ENCODE results near the gene PPP2R2C.

The PPP2R2C gene

DNA sequence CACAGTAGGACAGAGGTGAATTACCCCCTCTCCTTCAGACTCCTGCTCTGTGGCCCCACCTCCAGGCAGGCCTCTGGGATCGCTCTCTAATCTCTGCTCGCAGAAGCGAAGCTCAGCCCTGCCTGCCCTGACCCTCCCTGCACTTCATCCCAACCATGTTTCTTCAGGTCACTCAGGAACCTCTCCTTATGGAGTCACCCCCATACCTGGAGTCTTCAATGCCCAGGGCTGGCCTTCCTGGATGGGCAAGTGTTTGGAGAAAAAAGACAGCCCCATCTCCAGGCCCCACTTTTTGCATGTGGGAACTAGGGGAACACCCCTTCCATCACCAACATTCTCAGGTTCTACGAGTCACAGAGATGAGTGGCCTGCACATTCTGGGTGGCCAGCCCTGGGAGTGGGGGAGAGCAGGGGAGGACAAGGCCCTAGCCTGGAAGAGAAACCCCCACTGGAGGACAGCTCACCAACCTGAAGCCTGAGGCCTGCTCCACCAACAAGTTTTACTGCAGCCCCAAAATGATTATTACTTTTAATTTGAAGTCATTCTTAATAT, 90.8 kb downstream of the PPP2R2C start:
- DNase-seq (ENCODE audit: extremely low spot score): no peak
- ChIA-PET CTCF (interaction anchor here (0.6 kb wide), 1 partner anchor 164 kb away, joined by 3 read pairs; no protein-coding TSS in a partner anchor), POLR2A (no interaction called here)
- TF ChIP-seq LEF1 (IDR thresholded peaks at IDR 0.05; ENCODE audit: borderline replicate concordance) (no peak), FOXK2 (IDR thresholded peaks at IDR 0.05) (no peak), ZNF384 (IDR thresholded peaks at IDR 0.05) (no peak), L3MBTL2 (conservative IDR thresholded peaks at IDR 0.05) (no peak), NFRKB (IDR thresholded peaks at IDR 0.05) (no peak), TARDBP (IDR thresholded peaks at IDR 0.05) (no peak), BHLHE40 (IDR thresholded peaks at IDR 0.05; ENCODE audit: borderline replicate concordance) (no peak), CTBP1 (IDR thresholded peaks at IDR 0.05; ENCODE audit: borderline replicate concordance) (no peak), FOXA1 (IDR thresholded peaks at IDR 0.05) (no peak), SP1 (IDR thresholded peaks at IDR 0.05) (no peak), SUZ12 (IDR thresholded peaks at IDR 0.05) (no peak), FOXM1 (IDR thresholded peaks at IDR 0.05; ENCODE audit: borderline replicate concordance) (no peak)
- TF ChIP-seq, protein P1, sequence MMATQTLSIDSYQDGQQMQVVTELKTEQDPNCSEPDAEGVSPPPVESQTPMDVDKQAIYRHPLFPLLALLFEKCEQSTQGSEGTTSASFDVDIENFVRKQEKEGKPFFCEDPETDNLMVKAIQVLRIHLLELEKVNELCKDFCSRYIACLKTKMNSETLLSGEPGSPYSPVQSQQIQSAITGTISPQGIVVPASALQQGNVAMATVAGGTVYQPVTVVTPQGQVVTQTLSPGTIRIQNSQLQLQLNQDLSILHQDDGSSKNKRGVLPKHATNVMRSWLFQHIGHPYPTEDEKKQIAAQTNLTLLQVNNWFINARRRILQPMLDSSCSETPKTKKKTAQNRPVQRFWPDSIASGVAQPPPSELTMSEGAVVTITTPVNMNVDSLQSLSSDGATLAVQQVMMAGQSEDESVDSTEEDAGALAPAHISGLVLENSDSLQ (IDR thresholded peaks at IDR 0.05): no peak

DNA sequence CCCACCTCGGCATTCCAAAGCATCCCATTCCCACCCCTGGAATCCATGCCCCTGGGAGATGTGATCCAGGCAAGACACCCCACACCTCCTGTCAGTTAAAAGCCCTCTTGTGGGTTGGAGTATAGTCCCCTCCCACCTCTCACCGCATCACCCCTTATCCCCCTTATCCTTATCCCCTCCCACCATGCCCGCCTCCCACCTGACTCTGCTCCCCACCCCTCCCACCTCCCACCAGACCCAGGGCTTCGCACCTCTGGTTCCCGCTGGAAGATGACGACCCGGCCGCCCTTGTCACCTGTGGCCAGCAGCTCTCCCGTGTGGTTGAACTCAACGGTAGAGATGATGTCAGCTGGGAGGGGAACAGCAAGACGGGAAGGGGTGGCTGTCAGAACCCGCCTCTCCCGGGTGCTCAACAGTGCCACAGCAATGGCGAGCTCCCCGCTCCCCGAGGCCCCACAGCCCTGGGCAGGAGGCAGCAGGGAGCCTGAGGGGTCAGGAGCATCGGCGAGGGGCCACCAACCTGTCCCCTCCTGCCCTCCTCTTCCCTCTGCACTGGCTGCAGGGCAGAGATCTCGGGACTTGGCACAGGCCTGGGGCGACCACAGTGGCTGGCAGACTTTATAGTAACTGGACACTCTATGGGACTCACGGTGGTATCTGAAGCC, 91.5 kb downstream of the PPP2R2C start:
- ChIA-PET POLR2A (no interaction called here), CTCF (no interaction called here)
- TF ChIP-seq SP1 (IDR thresholded peaks at IDR 0.05) (no peak), L3MBTL2 (conservative IDR thresholded peaks at IDR 0.05) (no peak), NFRKB (IDR thresholded peaks at IDR 0.05) (no peak), ELF4 (IDR thresholded peaks at IDR 0.05) (no peak), FOXA1 (IDR thresholded peaks at IDR 0.05) (no peak), ARNT (IDR thresholded peaks at IDR 0.05) (no peak), SUZ12 (IDR thresholded peaks at IDR 0.05) (no peak), BHLHE40 (IDR thresholded peaks at IDR 0.05; ENCODE audit: borderline replicate concordance) (no peak), ZNF384 (IDR thresholded peaks at IDR 0.05) (no peak), FOXK2 (IDR thresholded peaks at IDR 0.05) (no peak), LEF1 (IDR thresholded peaks at IDR 0.05; ENCODE audit: borderline replicate concordance) (no peak), CTBP1 (IDR thresholded peaks at IDR 0.05; ENCODE audit: borderline replicate concordance) (no peak), TARDBP (IDR thresholded peaks at IDR 0.05) (no peak), HDGF (IDR thresholded peaks at IDR 0.05; ENCODE audit: borderline replicate concordance) (no peak)
- TF ChIP-seq, protein P1 (IDR thresholded peaks at IDR 0.05): no peak
- no peak for DNase-seq (ENCODE audit: extremely low spot score)

DNA sequence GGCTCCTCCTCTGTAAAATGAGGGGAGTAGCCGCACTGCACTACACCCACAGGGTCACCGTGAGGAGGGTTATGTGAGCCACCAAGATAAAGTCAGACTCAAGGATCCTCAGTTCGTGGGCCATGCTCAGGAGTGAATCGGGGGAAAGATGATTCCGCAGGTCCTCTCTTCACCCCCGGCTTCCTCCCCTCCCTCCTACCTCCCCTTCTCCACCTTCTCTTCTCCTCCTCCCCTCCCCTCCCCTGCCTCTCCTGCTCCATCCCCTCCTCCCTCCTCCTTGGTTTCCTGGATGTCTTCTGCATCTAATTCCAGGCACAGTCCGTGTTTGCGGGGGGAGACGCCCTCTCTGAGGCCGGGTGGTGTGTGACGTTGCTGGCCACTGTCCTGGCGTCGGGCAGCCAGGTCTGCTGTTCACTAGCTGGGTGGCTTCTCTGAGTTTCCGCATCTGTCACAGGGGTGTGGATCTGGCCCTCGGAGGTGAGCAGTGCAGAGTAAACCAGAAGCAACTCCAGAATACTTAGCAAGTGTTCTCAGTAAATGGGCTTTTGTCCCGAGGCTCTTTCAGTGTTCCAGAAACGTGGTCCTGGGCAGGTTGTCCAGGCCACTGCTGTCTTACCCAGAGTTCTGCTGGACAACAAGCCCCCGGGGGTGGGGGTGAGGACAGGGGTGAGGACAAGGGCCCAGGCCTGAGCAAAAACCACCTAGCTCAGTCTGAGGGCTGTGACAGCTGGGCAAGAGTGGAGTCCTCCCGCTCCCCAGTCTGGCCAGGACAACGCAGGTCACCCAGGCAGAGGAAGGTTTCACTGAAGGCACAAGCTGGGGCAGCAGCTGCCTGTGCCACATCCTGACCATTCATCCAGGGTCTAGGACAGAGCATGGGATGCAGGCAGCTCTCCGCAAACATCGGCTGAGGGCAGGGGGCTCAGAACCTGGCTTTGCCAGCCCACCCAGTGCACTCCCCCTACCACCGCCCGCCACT, 92.4 kb downstream of the PPP2R2C start:
- DNase-seq (ENCODE audit: extremely low spot score): no peak
- ChIA-PET POLR2A (no interaction called here), CTCF (no interaction called here)
- no peak for TF ChIP-seq SP1 (IDR thresholded peaks at IDR 0.05)
- no peak for TF ChIP-seq FOXK2 (IDR thresholded peaks at IDR 0.05)
- TF ChIP-seq LEF1 (IDR thresholded peaks at IDR 0.05; ENCODE audit: borderline replicate concordance): no peak
- no peak for TF ChIP-seq ELF4 (IDR thresholded peaks at IDR 0.05)
- TF ChIP-seq HDGF (IDR thresholded peaks at IDR 0.05; ENCODE audit: borderline replicate concordance): no peak
- TF ChIP-seq ARNT (IDR thresholded peaks at IDR 0.05): no peak
- TF ChIP-seq NFRKB (IDR thresholded peaks at IDR 0.05): no peak
- no peak for TF ChIP-seq ZNF384 (IDR thresholded peaks at IDR 0.05)
- TF ChIP-seq SUZ12 (IDR thresholded peaks at IDR 0.05): no peak
- no peak for TF ChIP-seq TARDBP (IDR thresholded peaks at IDR 0.05)
- TF ChIP-seq FOXA1 (IDR thresholded peaks at IDR 0.05): no peak
- TF ChIP-seq FOXM1 (IDR thresholded peaks at IDR 0.05; ENCODE audit: borderline replicate concordance): no peak
- TF ChIP-seq L3MBTL2 (conservative IDR thresholded peaks at IDR 0.05): no peak

DNA sequence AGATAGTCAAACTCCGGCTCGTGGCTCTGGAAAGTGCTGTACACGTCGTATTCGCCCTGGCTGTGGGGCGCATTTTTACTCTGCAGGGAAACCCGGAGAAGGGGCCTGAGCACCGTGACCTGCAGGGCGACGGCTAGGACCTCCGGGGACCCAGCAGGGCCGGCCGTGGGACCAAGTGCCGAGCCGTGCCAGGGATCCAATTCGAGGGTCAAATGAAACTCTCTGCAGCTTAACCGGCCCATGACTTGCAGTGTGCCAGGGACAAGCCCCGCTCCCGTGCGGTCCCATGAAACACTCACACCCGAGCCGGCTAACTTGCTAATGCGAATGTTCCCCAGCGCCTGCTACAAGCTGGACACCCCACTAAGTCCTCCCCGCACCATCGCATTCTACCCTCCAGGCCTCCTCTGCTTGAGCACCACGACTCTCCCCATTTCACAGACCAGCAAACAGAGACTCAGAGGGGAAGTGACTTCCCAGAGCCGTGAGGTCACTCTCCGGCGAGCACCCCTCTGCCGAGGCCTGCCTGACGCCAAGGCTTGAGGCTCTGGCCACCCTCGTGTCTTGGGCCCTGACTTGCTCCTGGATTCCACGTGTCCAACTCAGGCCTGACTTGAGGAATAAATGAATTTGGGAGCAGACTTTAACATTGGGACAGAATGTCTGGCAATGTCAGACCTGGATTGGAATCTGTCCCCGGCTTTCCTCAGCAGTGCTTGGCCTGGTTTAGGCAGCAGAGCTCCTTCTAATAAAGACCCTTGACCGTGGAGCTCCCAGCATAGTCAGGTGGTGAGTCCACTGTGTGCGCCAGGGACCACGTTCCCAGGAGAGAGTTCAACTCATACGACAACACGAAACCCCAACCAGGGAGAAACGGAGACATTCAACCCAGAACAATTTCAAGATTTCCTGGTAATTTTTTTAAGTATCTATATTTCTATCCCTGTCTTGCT, 93.6 kb downstream of the PPP2R2C start:
- TF ChIP-seq NFRKB (IDR thresholded peaks at IDR 0.05): no peak
- no peak for DNase-seq (ENCODE audit: extremely low spot score)
- CTCF ChIA-PET: no interaction called here
- POLR2A ChIA-PET: no interaction called here

DNA sequence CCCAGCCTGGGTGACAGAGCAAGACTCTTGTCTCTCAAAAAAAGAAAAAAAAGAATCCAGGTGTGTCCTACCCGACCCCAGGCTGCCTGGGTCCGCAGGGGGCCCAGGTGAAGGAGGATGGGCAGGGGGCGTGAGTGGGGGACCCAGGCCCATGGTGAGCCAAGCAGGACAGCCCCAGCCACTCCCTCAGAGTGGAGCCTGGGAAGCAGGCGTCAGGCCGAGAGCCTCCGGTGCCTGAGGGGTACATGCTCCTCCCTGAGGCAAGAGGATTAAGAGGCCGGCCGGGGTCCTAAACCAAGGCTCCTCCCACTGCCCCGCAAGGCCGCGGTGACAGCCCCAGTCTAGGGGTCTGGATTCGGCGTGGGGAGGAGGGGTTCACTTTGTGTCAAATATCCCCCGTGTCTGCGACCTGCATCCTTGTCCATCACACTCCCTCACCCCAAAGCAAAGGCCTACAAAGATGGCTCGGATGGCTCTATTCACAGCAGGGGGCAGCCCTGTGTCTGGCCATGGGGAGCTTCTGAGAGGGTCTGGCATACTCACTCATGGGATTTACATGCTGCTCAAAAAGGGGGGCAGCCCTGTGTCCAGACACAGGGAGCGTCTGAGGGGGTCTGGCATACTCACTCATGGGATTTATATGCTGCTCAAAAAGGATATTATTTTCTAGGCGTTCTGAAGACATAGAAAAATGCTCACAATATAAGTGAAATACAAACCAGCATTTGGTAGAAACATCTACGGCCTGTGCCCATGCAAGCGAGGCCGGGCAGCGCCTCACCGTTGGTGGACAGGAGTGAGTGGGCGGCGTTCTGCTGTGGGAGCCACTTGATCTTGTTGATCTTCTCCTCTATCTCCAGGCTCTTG, 94.6 kb downstream of the PPP2R2C start:
- TF ChIP-seq ZNF384 (IDR thresholded peaks at IDR 0.05) (no peak), FOXA1 (IDR thresholded peaks at IDR 0.05) (no peak), FOXM1 (IDR thresholded peaks at IDR 0.05; ENCODE audit: borderline replicate concordance) (no peak), HDGF (IDR thresholded peaks at IDR 0.05; ENCODE audit: borderline replicate concordance) (no peak), L3MBTL2 (conservative IDR thresholded peaks at IDR 0.05) (no peak), SUZ12 (IDR thresholded peaks at IDR 0.05) (no peak), FOXK2 (IDR thresholded peaks at IDR 0.05) (no peak)
- ChIA-PET CTCF (no interaction called here), POLR2A (no interaction called here)
- DNase-seq (ENCODE audit: extremely low spot score): no peak

All from HEK293T (cell line).